ENCODE measurements around the gene STARD8. TPM values are rescaled to one million over a fixed set of nuclear protein-coding genes. Genes with fewer than 3 reads are reported as not detected.

The STARD8 gene
- polyA plus RNA-seq, 1 experiment = 1.3 TPM

DNA sequence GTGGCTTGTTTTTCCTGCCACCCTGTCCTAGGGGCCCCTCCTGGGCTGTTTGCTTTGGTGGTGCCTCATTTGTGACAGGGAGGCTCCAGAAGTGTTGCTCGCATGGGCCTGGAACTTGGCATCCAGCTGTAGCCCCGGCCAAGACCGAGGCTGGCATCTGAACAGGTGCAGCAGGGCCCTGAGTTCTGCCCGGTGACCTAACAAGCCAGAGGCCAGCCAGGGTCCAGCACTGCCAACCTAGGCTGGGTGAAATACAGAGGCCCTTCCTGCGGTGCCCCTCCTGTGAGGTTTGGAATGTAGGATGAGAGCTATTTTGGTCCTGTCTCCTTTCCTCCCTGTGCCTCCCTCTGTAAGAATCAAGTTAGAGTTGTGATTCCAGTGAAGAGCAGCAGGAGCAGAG lies 58.5 kb downstream of the STARD8 start:
- TF ChIP-seq, protein P1, sequence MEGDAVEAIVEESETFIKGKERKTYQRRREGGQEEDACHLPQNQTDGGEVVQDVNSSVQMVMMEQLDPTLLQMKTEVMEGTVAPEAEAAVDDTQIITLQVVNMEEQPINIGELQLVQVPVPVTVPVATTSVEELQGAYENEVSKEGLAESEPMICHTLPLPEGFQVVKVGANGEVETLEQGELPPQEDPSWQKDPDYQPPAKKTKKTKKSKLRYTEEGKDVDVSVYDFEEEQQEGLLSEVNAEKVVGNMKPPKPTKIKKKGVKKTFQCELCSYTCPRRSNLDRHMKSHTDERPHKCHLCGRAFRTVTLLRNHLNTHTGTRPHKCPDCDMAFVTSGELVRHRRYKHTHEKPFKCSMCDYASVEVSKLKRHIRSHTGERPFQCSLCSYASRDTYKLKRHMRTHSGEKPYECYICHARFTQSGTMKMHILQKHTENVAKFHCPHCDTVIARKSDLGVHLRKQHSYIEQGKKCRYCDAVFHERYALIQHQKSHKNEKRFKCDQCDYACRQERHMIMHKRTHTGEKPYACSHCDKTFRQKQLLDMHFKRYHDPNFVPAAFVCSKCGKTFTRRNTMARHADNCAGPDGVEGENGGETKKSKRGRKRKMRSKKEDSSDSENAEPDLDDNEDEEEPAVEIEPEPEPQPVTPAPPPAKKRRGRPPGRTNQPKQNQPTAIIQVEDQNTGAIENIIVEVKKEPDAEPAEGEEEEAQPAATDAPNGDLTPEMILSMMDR (IDR thresholded peaks at IDR 0.05; ENCODE audit: low read depth, low read length) = no peak
- no peak for DNase-seq (ENCODE audit: low read depth, low spot score)
- Histone ChIP-seq H3K27ac (ENCODE audit: low read depth, low read length) (no peak overlapping the region), H3K27me3 (ENCODE audit: control insufficient read depth, insufficient read depth, low read length) (no peaks in the 10 kb centered on the region), H3K9me3 (ENCODE audit: control insufficient read depth, insufficient read depth, low read length) (no peaks in the 10 kb centered on the region), H3K4me3 (ENCODE audit: low read depth, low read length) (no peak overlapping the region)
- ChIA-PET POLR2A (no interaction called here), CTCF (no interaction called here)

DNA sequence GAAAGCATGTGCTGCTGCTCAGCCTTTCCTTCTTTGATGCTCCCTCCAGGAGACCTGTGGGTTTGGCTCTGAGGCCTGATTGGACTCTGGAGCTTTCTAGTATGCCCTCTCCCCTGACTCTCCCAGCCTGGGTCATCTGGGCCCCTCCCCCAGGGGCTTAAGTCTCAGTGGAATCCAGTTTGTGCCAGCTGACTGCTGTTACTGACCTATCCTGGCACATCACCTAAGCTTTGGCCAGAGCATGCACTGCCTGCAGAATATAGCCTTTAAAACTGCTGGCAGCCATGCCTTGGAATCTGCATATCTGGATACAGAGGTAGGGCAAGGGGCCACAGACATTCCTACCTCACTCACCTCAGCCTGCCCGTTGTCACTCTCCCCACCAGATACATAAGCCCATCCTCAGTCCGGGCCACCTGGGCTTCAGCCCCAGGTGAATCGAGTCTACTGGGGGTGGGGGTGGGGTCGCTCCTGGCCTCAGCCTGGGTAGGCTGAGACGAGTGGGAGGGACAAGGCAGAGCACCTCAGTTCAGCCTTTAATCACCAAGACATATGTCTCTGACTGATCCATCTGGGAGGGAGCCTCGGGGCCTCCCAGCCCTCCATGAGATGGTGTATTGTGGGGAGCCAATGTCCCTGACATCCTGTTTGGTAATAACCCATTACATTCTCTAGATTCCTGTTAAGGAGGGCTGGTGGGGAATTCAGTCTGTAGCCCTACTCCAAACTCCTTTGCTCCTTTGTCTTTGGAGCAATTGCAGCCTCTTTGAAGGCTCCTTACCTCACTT lies 61.2 kb downstream of the STARD8 start:
- POLR2A ChIA-PET = no interaction called here
- no peaks in the 10 kb centered on the region for H3K9me3 ChIP-seq (ENCODE audit: control insufficient read depth, insufficient read depth, low read length)
- H3K27ac ChIP-seq (ENCODE audit: low read depth, low read length) = no peak overlapping the region
- no peak overlapping the region for H3K4me3 ChIP-seq (ENCODE audit: low read depth, low read length)
- no peak for DNase-seq (ENCODE audit: low read depth, low spot score)
- CTCF ChIA-PET = interaction anchor here (0.5 to 3.2 kb wide), 3 partner anchors 196 to 220 kb away, joined by 3 to 47 read pairs (median 4); no protein-coding TSS in a partner anchor
- no peaks in the 10 kb centered on the region for H3K27me3 ChIP-seq (ENCODE audit: control insufficient read depth, insufficient read depth, low read length)
- TF ChIP-seq, protein P1 (IDR thresholded peaks at IDR 0.05; ENCODE audit: low read depth, low read length) = no peak

DNA sequence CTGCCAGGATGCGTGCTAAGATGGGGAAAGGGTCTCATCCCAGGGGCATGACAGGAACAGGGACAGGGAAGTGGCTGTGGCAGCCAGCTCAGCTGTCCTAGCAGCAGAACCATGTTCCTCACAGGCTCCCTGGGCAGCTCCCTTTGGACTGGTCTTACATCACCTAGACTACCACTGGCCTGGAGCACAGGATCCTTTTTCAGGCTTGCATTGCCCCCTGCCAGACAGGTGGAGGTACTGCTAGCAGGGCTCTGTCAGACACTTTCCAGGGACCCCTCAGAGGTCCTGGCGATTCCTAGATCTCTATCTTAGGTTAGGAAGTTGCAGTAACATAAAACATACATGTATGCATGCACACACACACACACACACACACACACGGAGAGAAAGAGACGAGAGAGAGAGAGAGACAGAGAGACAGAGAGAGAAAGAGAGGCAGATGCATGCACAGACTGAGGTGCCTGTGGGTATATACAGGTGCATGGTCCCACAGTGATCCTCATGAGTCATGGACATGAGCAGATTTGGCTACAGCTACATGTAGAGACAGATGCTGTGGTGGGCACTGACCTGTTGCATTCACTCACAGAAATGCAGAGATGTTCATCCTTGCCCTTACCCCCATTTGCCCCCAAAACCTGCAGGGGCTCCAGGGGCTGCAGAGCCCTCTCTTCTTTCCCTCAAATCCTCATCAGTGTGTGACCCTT lies 63.6 kb downstream of the STARD8 start:
- CTCF ChIA-PET = interaction anchor here (0.6 to 3.6 kb wide), 13 partner anchors 9 to 526 kb away, joined by 3 to 47 read pairs (median 4); partner anchors contain the start of gene YIPF6
- POLR2A ChIA-PET = no interaction called here

DNA sequence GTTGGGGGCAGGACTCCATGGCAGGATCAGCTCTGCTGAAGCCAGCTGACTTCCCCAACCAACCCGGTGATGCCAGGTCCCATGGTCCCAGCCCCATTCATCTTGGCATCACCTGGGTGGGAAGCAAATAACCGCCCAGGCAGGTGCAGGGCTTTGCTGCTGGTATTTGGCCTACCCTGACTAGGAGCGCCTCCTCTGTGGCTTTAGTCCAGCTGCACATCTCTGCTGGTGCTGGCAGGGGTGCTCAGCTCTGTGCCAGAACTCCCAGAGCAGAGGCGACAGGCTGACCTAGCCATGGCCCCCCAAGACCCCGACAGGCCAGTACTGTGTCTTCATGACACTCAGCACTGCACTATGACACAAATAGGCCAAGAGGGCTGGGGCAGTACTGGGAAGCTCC lies 64.4 kb downstream of the STARD8 start:
- DNase-seq (ENCODE audit: low read depth, low spot score) = no peak
- ChIA-PET CTCF (interaction anchor here (3.2 to 3.6 kb wide), 2 partner anchors 112 to 200 kb away, joined by 27 to 47 read pairs; no protein-coding TSS in a partner anchor), POLR2A (no interaction called here)
- no peaks in the 10 kb centered on the region for H3K27me3 ChIP-seq (ENCODE audit: control insufficient read depth, insufficient read depth, low read length)
- no peak overlapping the region for H3K27ac ChIP-seq (ENCODE audit: low read depth, low read length)
- no peaks in the 10 kb centered on the region for H3K9me3 ChIP-seq (ENCODE audit: control insufficient read depth, insufficient read depth, low read length)
- TF ChIP-seq, protein P1 (IDR thresholded peaks at IDR 0.05; ENCODE audit: low read depth, low read length) = no peak
- no peak overlapping the region for H3K4me3 ChIP-seq (ENCODE audit: low read depth, low read length)

More for the DNA sequence above, 63.6 kb downstream of the STARD8 start:
- TF ChIP-seq, protein P1 (IDR thresholded peaks at IDR 0.05; ENCODE audit: low read depth, low read length) = peak; percentile 66
- Histone ChIP-seq H3K27ac (ENCODE audit: low read depth, low read length) (no peak overlapping the region), H3K9me3 (ENCODE audit: control insufficient read depth, insufficient read depth, low read length) (no peaks in the 10 kb centered on the region), H3K4me3 (ENCODE audit: low read depth, low read length) (no peak overlapping the region), H3K27me3 (ENCODE audit: control insufficient read depth, insufficient read depth, low read length) (no peaks in the 10 kb centered on the region)
- DNase-seq (ENCODE audit: low read depth, low spot score) = no peak

DNA sequence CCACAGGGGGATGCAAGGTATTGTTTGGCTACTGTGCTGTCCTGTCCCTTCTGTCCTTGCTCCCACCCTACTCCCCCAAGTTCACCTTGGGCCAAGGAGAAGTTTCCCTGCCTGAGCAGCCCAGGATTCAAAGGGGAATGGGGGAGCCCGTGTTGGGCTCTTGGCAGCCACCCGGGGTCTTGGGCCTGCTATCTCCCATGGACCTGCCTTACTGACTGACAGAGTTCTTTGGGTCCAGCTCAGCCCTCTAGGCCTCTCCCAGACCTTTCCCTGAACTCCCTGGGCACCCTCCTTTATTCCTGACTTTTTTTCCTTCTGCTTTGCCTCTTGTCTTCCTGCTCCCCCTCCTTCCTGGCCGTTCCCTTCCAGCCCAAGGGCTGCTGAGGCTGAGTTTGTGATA lies 67.4 kb downstream of the STARD8 start:
- ChIA-PET CTCF (interaction anchor here (1.4 kb wide), 1 partner anchor 518 kb away, joined by 3 read pairs; no protein-coding TSS in a partner anchor), POLR2A (no interaction called here)
- Histone ChIP-seq H3K27ac (ENCODE audit: low read depth, low read length) (no peak overlapping the region), H3K4me3 (ENCODE audit: low read depth, low read length) (no peak overlapping the region), H3K9me3 (ENCODE audit: control insufficient read depth, insufficient read depth, low read length) (no peaks in the 10 kb centered on the region), H3K27me3 (ENCODE audit: control insufficient read depth, insufficient read depth, low read length) (no peaks in the 10 kb centered on the region)
- DNase-seq (ENCODE audit: low read depth, low spot score) = no peak
- TF ChIP-seq, protein P1 (IDR thresholded peaks at IDR 0.05; ENCODE audit: low read depth, low read length) = no peak
